Measurements from ENCODE around the gene AGMO.

The AGMO gene

GRCh38 chr7:15478401-15478800 is 83.4 kb downstream of the AGMO start:
- TF ChIP-seq, protein P1, sequence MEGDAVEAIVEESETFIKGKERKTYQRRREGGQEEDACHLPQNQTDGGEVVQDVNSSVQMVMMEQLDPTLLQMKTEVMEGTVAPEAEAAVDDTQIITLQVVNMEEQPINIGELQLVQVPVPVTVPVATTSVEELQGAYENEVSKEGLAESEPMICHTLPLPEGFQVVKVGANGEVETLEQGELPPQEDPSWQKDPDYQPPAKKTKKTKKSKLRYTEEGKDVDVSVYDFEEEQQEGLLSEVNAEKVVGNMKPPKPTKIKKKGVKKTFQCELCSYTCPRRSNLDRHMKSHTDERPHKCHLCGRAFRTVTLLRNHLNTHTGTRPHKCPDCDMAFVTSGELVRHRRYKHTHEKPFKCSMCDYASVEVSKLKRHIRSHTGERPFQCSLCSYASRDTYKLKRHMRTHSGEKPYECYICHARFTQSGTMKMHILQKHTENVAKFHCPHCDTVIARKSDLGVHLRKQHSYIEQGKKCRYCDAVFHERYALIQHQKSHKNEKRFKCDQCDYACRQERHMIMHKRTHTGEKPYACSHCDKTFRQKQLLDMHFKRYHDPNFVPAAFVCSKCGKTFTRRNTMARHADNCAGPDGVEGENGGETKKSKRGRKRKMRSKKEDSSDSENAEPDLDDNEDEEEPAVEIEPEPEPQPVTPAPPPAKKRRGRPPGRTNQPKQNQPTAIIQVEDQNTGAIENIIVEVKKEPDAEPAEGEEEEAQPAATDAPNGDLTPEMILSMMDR (IDR thresholded peaks at IDR 0.05; ENCODE audit: insufficient read depth, missing control alignments), result no peak
- FAIRE-seq (no peak), DNase-seq (ENCODE audit: insufficient read length, low spot score) (no peak)

DNA sequence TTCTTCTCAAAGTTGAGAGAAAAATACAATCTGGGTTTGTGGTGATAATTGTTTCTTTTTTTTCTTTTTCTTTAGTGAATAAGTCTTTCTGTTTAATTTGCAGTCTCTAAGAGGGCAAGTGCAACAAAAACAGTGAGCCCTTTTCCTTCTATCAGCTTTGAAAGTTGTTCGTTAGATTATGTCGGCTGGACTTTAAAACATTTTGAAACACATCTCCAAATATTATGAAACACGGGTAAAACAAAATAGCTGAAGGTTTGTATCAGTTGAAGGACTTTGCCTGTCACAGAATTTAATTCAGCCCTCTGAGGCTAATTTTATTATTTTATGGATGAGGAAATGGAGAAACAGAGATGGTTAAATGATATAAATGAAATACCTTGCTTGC is 85.3 kb downstream of the AGMO start:
- DNase-seq (ENCODE audit: insufficient read length, low spot score) (no peak), FAIRE-seq (no peak)
- TF ChIP-seq, protein P1 (IDR thresholded peaks at IDR 0.05; ENCODE audit: insufficient read depth, missing control alignments), result no peak

- TF ChIP-seq, protein P1 (IDR thresholded peaks at IDR 0.05; ENCODE audit: insufficient read depth, missing control alignments), result no peak
These were observed 85.8 kb downstream of the AGMO start for GRCh38 chr7:15475808-15476530.

GRCh38 chr7:15471669-15471950 is 90.2 kb downstream of the AGMO start:
- no peak for FAIRE-seq
- TF ChIP-seq, protein P1 (IDR thresholded peaks at IDR 0.05; ENCODE audit: insufficient read depth, missing control alignments), result no peak

More at GRCh38 chr7:15475808-15476530, 85.8 kb downstream of the AGMO start:
- FAIRE-seq (no peak), DNase-seq (ENCODE audit: insufficient read length, low spot score) (no peak)

DNA sequence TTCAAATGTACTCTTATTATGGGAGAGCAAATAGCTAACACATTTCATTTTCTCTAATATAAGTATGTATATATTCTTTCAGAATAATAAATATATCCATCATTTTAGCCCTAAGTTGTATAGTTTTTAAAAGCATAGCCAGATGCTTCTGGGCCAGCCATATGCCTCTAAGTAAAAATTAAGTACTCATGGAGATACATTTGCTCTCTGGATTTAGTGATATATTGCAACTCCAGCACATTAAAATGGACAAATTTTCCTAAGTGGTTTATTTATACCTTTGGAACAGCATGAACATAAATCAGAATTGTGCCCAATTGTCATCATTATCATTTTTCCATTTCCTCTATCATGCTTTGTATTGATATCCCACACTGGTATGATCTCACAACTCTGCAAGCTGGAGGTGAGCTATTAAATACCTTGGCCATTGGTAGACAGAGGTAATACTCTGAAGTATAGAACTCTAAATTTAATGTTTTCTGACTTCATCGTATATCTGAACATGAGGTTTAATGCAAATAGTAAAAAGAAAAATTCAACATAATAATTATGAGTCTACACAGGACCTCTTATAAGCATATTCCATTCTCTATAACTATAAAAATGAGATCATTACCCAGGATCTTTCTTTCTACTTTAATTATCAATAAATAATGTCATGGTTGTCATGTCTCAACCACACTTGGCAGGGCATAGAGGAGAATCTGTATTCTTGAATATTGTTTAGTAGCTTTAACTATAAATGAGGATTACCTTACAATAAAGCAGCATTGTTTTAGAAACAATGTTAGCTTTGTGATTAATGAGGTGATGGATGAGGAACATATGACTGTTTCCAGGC is 90.8 kb downstream of the AGMO start:
- no peak for FAIRE-seq
- TF ChIP-seq, protein P1 (IDR thresholded peaks at IDR 0.05; ENCODE audit: insufficient read depth, missing control alignments), result no peak
- DNase-seq (ENCODE audit: insufficient read length, low spot score), result no peak

More at GRCh38 chr7:15471669-15471950, 90.2 kb downstream of the AGMO start:
- no peak for DNase-seq (ENCODE audit: insufficient read length, low spot score)

DNA sequence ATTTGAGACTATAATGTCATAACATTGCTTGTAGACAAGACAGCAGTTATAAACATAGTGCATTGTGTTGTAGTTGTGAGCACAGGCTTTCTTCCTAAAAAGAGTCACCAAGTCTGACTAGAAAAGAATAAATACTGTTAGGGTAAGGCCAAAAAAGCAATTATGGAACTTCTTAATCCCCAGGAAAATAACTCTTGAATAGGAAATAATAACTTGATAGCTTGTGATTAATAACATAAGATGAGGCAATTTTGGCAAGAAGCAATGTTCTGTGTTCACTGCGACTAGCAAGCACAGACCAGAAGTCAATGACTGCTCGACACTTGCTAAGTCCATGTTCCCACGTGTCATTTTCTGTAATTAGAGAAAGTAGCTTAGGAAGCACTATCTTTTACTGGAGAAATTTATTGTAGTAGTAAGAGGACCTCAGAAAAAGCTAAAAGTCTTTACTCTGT is 97.1 kb downstream of the AGMO start:
- FAIRE-seq (no peak), DNase-seq (ENCODE audit: insufficient read length, low spot score) (no peak)
- TF ChIP-seq, protein P1 (IDR thresholded peaks at IDR 0.05; ENCODE audit: insufficient read depth, missing control alignments), result no peak

Data from D721Med (cell line).